Stomach (tissue), 4 donors: Measurements from ENCODE around the gene SOX14.

ENCODE experiments used
- EP300 ChIP-seq: sonication (generic); formaldehyde crosslinking; IDR thresholded peaks from one replicate; pipeline ENCODE4 v1.6.1; 2017; ENCODE audit warnings: antibody characterized with exemption
- POLR2A ChIP-seq, 4 donors: fragments of 450-650 bp; IDR thresholded peaks; one replicate each; pipeline ENCODE4 v1.6.1; 2016; ENCODE audit warnings: antibody characterized with exemption in 4 of 4, control low read depth in 2 of 4, mild to moderate bottlenecking in 1 of 4, moderate library complexity in 1 of 4
- POLR2AphosphoS5 ChIP-seq, 3 donors: sonication (generic); formaldehyde crosslinking; IDR thresholded peaks; one replicate each; pipeline ENCODE4 v1.6.1; 2016; ENCODE audit warnings: antibody characterized with exemption in 3 of 3
- TF ChIP-seq, protein P1 (sequence below), 7 experiments: fragments of 450-650 bp in 4 of 7; fragments of 200-600 bp in 3 of 7; sonication (generic) in 3 of 7; IDR thresholded peaks; one replicate each; pipeline ENCODE4 v1.5.1; 2016 to 2019; ENCODE audit warnings: antibody characterized with exemption in 7 of 7, control low read depth in 2 of 7, mild to moderate bottlenecking in 1 of 7

DNA sequence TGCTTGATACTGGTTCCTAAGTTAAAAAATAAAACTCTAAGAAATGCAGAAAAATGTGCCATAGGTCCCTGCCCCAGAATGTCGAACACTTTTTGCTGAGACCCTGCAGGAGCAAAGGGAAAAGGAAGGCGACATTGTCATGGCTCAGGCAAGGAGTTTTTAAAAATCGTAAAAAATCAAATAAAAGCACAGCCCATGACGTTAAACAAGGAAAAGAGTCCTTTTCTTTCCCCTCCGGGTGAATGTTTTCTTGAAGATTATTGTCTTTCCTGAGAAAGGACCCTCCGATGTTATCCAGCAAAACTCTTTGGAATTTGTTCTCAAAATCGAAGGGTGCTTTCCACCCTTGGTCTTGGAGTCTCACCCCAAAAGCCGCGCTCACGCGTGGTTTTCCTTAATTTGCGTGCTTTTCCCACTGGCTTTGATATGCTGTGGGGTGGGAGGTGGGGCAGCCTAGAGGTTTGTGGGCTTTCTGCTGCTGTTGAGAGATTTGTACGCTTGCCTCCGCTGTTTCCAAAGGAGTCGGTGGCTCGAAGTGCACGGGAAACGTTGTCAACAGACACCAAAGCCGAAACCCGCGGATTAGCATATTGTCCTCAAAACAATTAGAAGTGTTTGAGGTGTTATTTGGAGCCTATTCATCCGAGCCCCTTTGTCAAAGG, 2.9 kb downstream of the SOX14 start:
- TF ChIP-seq POLR2AphosphoS5 (IDR thresholded peaks at IDR 0.05) (no peak), POLR2A (IDR thresholded peaks at IDR 0.05) (no peak), EP300 (no peak)
- TF ChIP-seq, protein P1, sequence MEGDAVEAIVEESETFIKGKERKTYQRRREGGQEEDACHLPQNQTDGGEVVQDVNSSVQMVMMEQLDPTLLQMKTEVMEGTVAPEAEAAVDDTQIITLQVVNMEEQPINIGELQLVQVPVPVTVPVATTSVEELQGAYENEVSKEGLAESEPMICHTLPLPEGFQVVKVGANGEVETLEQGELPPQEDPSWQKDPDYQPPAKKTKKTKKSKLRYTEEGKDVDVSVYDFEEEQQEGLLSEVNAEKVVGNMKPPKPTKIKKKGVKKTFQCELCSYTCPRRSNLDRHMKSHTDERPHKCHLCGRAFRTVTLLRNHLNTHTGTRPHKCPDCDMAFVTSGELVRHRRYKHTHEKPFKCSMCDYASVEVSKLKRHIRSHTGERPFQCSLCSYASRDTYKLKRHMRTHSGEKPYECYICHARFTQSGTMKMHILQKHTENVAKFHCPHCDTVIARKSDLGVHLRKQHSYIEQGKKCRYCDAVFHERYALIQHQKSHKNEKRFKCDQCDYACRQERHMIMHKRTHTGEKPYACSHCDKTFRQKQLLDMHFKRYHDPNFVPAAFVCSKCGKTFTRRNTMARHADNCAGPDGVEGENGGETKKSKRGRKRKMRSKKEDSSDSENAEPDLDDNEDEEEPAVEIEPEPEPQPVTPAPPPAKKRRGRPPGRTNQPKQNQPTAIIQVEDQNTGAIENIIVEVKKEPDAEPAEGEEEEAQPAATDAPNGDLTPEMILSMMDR (IDR thresholded peaks at IDR 0.05): no peak
